ENCODE data around the gene SARDH. TPM values are rescaled to one million over a fixed set of nuclear protein-coding genes. Genes with fewer than 3 reads are reported as not detected.

SARDH gene
- total RNA-seq, 1 donor from 2014 or later, result 5.1 TPM

- Mint-ChIP-seq H3K4me1 (ENCODE audit: low read depth) (peaks cover 5% of the 10 kb centered on the region), H3K4me3 (ENCODE audit: low read depth) (no peak overlapping the region), H3K27me3 (no peaks in the 10 kb centered on the region), H3K27ac (no peak overlapping the region), H3K36me3 (ENCODE audit: insufficient read depth) (peaks cover 2% of the 10 kb centered on the region), H3K9me3 (ENCODE audit: low read depth) (peaks cover 6% of the 10 kb centered on the region)
- TF ChIP-seq, protein P1, sequence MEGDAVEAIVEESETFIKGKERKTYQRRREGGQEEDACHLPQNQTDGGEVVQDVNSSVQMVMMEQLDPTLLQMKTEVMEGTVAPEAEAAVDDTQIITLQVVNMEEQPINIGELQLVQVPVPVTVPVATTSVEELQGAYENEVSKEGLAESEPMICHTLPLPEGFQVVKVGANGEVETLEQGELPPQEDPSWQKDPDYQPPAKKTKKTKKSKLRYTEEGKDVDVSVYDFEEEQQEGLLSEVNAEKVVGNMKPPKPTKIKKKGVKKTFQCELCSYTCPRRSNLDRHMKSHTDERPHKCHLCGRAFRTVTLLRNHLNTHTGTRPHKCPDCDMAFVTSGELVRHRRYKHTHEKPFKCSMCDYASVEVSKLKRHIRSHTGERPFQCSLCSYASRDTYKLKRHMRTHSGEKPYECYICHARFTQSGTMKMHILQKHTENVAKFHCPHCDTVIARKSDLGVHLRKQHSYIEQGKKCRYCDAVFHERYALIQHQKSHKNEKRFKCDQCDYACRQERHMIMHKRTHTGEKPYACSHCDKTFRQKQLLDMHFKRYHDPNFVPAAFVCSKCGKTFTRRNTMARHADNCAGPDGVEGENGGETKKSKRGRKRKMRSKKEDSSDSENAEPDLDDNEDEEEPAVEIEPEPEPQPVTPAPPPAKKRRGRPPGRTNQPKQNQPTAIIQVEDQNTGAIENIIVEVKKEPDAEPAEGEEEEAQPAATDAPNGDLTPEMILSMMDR (IDR thresholded peaks at IDR 0.05; ENCODE audit: unreplicated experiment), result no peak
- DNase-seq (ENCODE audit: low spot score, unreplicated experiment), result no peak
Observed at GRCh38 chr9:133718563-133719315, 19.4 kb downstream of the SARDH start.

GRCh38 chr9:133717113-133718031 lies 20.8 kb downstream of the SARDH start:
- H3K4me1 Mint-ChIP-seq (ENCODE audit: low read depth), result peaks cover 10% of the 10 kb centered on the region
- no peaks in the 10 kb centered on the region for H3K36me3 Mint-ChIP-seq (ENCODE audit: insufficient read depth)
- no peak overlapping the region for H3K4me3 Mint-ChIP-seq (ENCODE audit: low read depth)
- no peak overlapping the region for H3K27ac Mint-ChIP-seq
- TF ChIP-seq, protein P1 (IDR thresholded peaks at IDR 0.05; ENCODE audit: unreplicated experiment), result no peak
- peaks cover 6% of the 10 kb centered on the region for H3K9me3 Mint-ChIP-seq (ENCODE audit: low read depth)
- no peaks in the 10 kb centered on the region for H3K27me3 Mint-ChIP-seq
- DNase-seq (ENCODE audit: low spot score, unreplicated experiment), result no peak

DNA sequence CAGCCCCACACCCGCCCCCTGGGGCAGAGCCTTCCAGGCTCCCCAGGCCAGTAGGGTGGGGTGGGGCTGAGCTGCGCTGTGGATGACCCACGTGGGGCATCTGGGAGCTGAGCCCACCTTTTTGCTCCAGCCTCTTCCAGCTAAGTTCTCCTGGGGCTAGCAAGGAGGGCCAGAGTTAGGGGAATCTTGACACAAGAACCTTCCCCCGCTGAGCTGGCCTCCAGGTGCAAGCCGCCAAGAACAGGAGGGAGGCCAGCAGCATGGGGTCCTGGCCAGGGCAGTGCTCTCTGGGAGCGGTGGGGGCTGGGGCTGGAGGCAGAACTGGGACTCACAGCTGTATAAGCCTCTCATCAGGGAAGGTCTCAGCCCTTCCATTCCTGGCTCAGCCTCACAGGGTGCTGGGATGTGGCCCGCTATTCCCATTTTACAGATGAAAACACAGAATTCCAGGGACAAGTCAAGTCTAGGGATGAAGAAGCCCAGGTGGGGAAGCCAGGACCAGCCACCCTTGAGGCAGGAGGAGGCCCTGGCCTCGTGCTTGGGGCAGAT lies 21.5 kb downstream of the SARDH start:
- DNase-seq (ENCODE audit: low spot score, unreplicated experiment), result no peak
- H3K4me3 Mint-ChIP-seq (ENCODE audit: low read depth), result no peak overlapping the region
- H3K36me3 Mint-ChIP-seq (ENCODE audit: insufficient read depth), result no peaks in the 10 kb centered on the region

DNA sequence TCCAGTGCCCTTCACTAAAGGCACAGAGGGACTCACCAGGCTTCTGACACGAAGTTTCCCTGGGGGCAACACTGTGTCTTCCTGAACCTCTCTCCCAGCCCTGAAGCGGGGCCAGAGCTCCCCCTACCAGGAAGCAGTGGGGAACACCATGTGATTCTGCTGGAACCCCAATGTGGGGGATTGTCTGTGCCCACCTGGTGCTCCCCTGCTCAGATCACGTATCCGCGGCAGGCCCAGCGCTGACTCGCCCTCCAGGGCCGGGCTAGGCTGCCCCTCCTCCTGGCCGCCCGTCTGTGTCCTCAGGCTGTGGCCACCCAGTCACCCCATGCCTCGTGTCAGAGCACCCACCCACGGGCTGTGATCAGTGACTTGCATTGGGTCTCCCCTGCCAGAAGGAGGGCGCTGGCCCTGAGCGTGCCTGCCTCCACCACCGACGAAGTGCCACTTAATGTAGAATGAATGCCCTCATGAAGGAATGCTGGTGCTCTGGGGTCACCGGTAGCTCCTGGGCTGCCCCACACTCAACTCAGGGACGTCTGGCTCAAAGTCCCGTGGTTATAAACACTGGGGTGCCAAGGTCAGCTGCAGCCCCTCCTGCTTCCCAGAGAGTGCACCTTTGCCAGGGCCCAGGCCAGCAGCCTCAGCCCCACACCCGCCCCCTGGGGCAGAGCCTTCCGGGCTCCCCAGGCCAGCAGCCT lies 22.1 kb downstream of the SARDH start:
- H3K9me3 Mint-ChIP-seq (ENCODE audit: low read depth), result peaks cover 6% of the 10 kb centered on the region
- H3K27me3 Mint-ChIP-seq, result no peaks in the 10 kb centered on the region
- no peak overlapping the region for H3K4me3 Mint-ChIP-seq (ENCODE audit: low read depth)
- no peak overlapping the region for H3K27ac Mint-ChIP-seq
- peaks cover 10% of the 10 kb centered on the region for H3K4me1 Mint-ChIP-seq (ENCODE audit: low read depth)
- DNase-seq (ENCODE audit: low spot score, unreplicated experiment), result no peak
- no peaks in the 10 kb centered on the region for H3K36me3 Mint-ChIP-seq (ENCODE audit: insufficient read depth)
- TF ChIP-seq, protein P1 (IDR thresholded peaks at IDR 0.05; ENCODE audit: unreplicated experiment), result peak; percentile 46

More for the DNA sequence above, 21.5 kb downstream of the SARDH start:
- TF ChIP-seq, protein P1 (IDR thresholded peaks at IDR 0.05; ENCODE audit: unreplicated experiment), result no peak
- Mint-ChIP-seq H3K27ac (no peak overlapping the region), H3K9me3 (ENCODE audit: low read depth) (peaks cover 6% of the 10 kb centered on the region), H3K27me3 (no peaks in the 10 kb centered on the region), H3K4me1 (ENCODE audit: low read depth) (peaks cover 10% of the 10 kb centered on the region)
